GM21515 (cell line): ENCODE data around the gene GHRHR.

Source experiments
- ATAC-seq: cut with Tn5 transposase; IDR thresholded peaks from one replicate; pipeline ENCODE4 v1.9.1; 2021; ENCODE audit not compliant: unreplicated experiment

GHRHR gene

DNA sequence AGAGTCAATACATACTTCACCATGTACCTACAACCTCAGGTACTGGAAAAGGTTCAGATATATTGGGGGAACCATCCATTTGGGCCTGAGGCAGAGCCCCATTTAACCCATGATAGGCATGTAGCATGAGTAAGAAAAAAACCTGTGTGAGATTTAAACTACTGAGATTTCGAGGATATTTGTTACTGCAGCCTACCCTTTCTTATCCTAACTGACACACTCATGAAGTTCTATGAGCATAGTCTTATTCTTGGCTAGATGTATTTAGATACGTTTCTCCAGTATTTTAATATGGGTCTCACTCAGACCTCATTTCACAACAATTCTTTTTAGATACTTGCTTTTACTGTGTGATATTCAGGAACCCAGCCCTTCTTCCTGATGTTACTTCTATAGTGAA is 39.3 kb downstream of the GHRHR start:
- no peak for ATAC-seq

DNA sequence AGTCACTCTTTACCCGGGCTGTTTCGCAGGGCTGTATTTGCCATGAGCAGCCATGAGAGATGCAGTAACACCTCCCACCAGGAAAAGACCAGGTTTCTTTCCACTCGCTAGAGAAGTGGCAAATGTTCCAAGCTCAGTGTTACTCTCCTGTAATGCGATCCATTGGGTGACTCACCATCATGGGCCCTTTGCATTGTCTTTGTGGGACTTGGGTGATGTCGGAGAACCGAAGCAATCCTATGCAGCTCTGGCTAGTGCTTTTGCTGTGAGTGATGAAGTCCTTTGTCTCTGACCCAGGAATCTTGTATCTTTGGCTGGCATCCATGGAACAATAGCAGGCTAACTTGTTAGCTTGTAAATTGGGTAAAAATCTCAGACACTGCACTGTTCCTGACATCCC is 40.0 kb downstream of the GHRHR start:
- ATAC-seq, result no peak

- no peak for ATAC-seq
Measured at GRCh38 chr7:31004393-31004792, 40.6 kb downstream of the GHRHR start.

- no peak for ATAC-seq
Measured at GRCh38 chr7:31006857-31007256, 43.1 kb downstream of the GHRHR start.

GRCh38 chr7:31007634-31008033 is 43.9 kb downstream of the GHRHR start:
- no peak for ATAC-seq

GRCh38 chr7:31014826-31015225 is 51.1 kb downstream of the GHRHR start:
- ATAC-seq, result no peak

- ATAC-seq, result no peak
Measured at GRCh38 chr7:31017032-31017675, 53.4 kb downstream of the GHRHR start.

DNA sequence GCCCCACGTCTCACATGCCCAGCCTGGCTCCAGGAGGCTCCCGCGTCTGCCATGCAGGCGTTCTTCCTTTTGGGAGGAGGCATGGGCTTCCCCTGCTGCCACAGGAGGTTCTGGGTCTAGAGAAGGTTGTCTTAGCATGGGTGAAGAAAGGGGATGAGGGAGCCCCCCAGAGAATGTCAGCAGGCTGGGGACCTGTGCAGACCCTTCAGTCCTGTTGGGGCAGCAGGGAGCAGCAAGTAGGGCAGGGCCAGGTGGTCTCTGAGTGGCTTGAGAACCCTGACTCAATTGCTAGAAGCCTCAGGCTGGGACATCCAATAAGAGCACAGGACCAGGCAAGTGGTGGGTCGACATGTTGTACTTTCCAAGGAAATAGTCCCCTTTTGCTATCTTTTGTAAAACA is 54.0 kb downstream of the GHRHR start:
- ATAC-seq, result no peak

- ATAC-seq, result no peak
Measured at GRCh38 chr7:31019509-31019908, 55.8 kb downstream of the GHRHR start.

DNA sequence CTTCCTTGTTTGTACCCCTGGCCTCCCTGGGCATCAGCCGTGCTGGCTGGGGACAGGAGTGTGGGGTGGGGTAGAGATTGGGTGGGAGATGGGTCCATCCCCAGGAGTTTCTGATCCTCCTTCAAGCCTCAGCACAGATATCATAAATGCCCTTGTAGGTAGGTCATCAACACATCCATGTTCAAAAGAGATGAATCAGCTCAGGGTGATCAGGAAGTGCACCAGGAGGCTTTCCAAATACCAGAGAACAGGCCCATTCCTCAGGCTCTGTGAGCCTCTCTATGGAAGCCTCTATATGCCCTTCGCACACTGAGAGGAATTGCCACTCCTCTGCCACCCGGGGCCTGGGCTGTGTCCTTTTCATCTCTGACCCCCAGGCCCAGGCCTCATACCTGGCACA is 56.4 kb downstream of the GHRHR start:
- no peak for ATAC-seq

GRCh38 chr7:31020652-31021051 is 56.9 kb downstream of the GHRHR start:
- no peak for ATAC-seq

- no peak for ATAC-seq
Measured at GRCh38 chr7:31022117-31022516, 58.4 kb downstream of the GHRHR start.

DNA sequence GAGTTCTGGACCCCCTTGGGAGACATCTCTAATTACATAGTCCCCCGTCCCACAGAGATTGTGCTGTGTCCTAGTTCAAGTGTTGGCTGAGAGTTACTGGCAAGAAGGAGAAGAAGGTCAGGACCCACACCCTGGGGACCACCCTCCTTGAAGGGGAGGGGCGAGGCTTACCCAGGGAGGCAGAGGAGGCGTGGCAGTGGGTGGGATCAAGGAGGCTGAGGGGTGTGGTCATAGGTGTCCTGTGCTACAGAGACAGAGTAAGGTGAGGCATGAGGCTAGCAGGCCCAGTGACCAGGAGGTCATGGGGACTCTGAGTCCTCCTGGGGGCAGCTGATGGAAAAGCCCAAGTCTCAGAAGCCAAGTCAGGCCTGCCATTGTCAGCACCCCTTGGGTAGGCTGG is 59.0 kb downstream of the GHRHR start:
- no peak for ATAC-seq

- no peak for ATAC-seq
Measured at GRCh38 chr7:31023877-31024276, 60.1 kb downstream of the GHRHR start.

GRCh38 chr7:31027161-31027965 is 63.6 kb downstream of the GHRHR start:
- no peak for ATAC-seq

DNA sequence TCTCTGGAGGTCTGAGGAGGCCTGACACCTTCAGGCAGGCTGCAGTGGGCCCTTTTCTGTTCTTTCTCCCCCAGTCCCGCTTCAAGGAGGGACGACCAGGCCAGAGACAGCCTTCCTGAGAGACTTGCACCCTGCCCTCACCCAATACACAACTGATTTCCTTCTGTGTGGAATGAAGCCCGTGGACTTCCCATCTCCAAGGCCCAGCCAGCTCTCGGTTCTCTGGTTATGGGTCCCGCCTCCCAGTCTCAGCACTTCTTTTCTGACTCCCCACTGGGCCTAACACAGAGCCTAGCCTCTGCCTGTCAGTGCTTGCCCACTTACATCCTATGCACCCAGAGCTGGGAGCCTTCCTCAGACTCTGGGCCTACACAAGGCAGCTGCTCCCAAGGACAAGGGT is 64.3 kb downstream of the GHRHR start:
- no peak for ATAC-seq

- ATAC-seq, result no peak
Measured at GRCh38 chr7:31028417-31028992, 64.8 kb downstream of the GHRHR start.
